ENCODE data around the gene MAP2K1.

The MAP2K1 gene

GRCh38 chr15:66504563-66505429 is 118.1 kb downstream of the MAP2K1 start, which contains the start of the genes RPL4 and ZWILCH:
TSS of gene RPL4 (minus strand) at chr15:66504855. CDS start at chr15:66504790, 65 bp downstream.
TSS of gene ZWILCH (plus strand) at chr15:66505326. CDS start at chr15:66505339, 13 bp downstream.
- DNase-seq (ENCODE audit: low spot score): peak; percentile 85

GRCh38 chr15:66505430-66505811 is 118.7 kb downstream of the MAP2K1 start:
- no peak for DNase-seq (ENCODE audit: low spot score)

GRCh38 chr15:66505818-66506217 is 119.1 kb downstream of the MAP2K1 start:
- DNase-seq (ENCODE audit: low spot score): no peak

- DNase-seq (ENCODE audit: low spot score): no peak
Observed at GRCh38 chr15:66508293-66508883, 121.7 kb downstream of the MAP2K1 start.

- no peak for DNase-seq (ENCODE audit: low spot score)
Observed at GRCh38 chr15:66514586-66514985, 127.9 kb downstream of the MAP2K1 start.

- DNase-seq (ENCODE audit: low spot score): no peak
Observed at GRCh38 chr15:66515901-66516322, 129.2 kb downstream of the MAP2K1 start.

- DNase-seq (ENCODE audit: low spot score): no peak
Observed at GRCh38 chr15:66523926-66524325, 137.2 kb downstream of the MAP2K1 start.

GRCh38 chr15:66524838-66525237 is 138.1 kb downstream of the MAP2K1 start:
- DNase-seq (ENCODE audit: low spot score): no peak

- no peak for DNase-seq (ENCODE audit: low spot score)
Observed at GRCh38 chr15:66535056-66535455, 148.3 kb downstream of the MAP2K1 start.
